Muscle of leg (tissue), 11 donors: ENCODE results near the gene WNT3A. TPM values are rescaled to one million over a fixed set of nuclear protein-coding genes. Genes with fewer than 3 reads are reported as not detected.

Source experiments
- DNase-seq: peaks from one replicate; pipeline ENCODE4 v3.0.0; 2013
- H3K27ac ChIP-seq: one replicate; pipeline ENCODE4 v1.5.1; 2013; ENCODE audit warnings: mild to moderate bottlenecking, low read length, control low read depth
- H3K27me3 ChIP-seq: one replicate; pipeline ENCODE4 v1.6.1; 2013; ENCODE audit warnings: low read length; ENCODE audit not compliant: control insufficient read depth, insufficient read depth
- H3K36me3 ChIP-seq: one replicate; pipeline ENCODE4 v1.6.1; 2013; ENCODE audit warnings: low read length; ENCODE audit not compliant: control insufficient read depth, insufficient read depth
- H3K4me1 ChIP-seq: one replicate; pipeline ENCODE4 v1.6.1; 2013; ENCODE audit warnings: low read length; ENCODE audit not compliant: control insufficient read depth, insufficient read depth
- H3K4me3 ChIP-seq: one replicate; pipeline ENCODE4 v1.5.1; 2013; ENCODE audit warnings: low read length, control low read depth
- H3K9me3 ChIP-seq: replicated peaks from 2 replicates; pipeline ENCODE4 v1.6.1; 2013; ENCODE audit warnings: low read depth, low read length; ENCODE audit not compliant: control insufficient read depth
- WGBS: methylation state at CpG from one replicate; pipeline ENCODE4 v1.1.5; 2013; ENCODE audit warnings: missing lambda C conversion rate; ENCODE audit not compliant: insufficient coverage; 5-methylcytosine and 5-hydroxymethylcytosine counted together
- polyA plus RNA-seq, 8 donors: library from polyadenylated mRNA; unstranded; fragments of 120-200 nt; gene quantifications; one replicate each; pipeline versions ENCODE4 v1.2.1 to v1.2.3, GENCODE V29; 2013; ENCODE audit warnings: inconsistent platforms in 1 of 8, low replicate concordance in 1 of 8; ENCODE audit not compliant: insufficient read length in 8 of 8, insufficient read depth in 1 of 8
- total RNA-seq: library from RNA; stranded (reverse); fragments of 120-200 nt; gene quantifications from one replicate; pipeline ENCODE4 v1.2.4, GENCODE V29; 2013

The WNT3A gene
- total and polyA plus RNA-seq, 9 donors, result 0.54 TPM; not detected in 8

- peaks cover 68% of the 10 kb centered on the region for H3K36me3 ChIP-seq
Observed at GRCh38 chr1:228096416-228097332, 89.9 kb downstream of the WNT3A start.

GRCh38 chr1:228097333-228098081 lies 90.7 kb downstream of the WNT3A start:
- H3K27ac ChIP-seq, result no peak overlapping the region
- DNase-seq, result no peak
- no peak overlapping the region for H3K4me3 ChIP-seq
- no peaks in the 10 kb centered on the region for H3K27me3 ChIP-seq
- 79% methylated on average over 31 of the region's 34 CpGs for WGBS
- peaks cover 20% of the 10 kb centered on the region for H3K9me3 ChIP-seq
- peaks cover 15% of the 10 kb centered on the region for H3K4me1 ChIP-seq
- peaks cover 66% of the 10 kb centered on the region for H3K36me3 ChIP-seq

More at GRCh38 chr1:228096416-228097332, 89.9 kb downstream of the WNT3A start:
- H3K9me3 ChIP-seq, result peaks cover 20% of the 10 kb centered on the region
- DNase-seq, result no peak
- no peak overlapping the region for H3K4me3 ChIP-seq
- WGBS, result 93% methylated on average over 8 of the region's 13 CpGs
- no peak overlapping the region for H3K27ac ChIP-seq
- no peaks in the 10 kb centered on the region for H3K27me3 ChIP-seq
- H3K4me1 ChIP-seq, result peaks cover 7% of the 10 kb centered on the region

GRCh38 chr1:228098323-228098931 lies 91.6 kb downstream of the WNT3A start:
- H3K9me3 ChIP-seq, result peaks cover 20% of the 10 kb centered on the region
- DNase-seq, result no peak
- WGBS, result 85% methylated on average over 22 of the region's 28 CpGs
- H3K27ac ChIP-seq, result no peak overlapping the region
- H3K36me3 ChIP-seq, result peaks cover 58% of the 10 kb centered on the region
- peaks cover 16% of the 10 kb centered on the region for H3K4me1 ChIP-seq
- H3K4me3 ChIP-seq, result no peak overlapping the region
- H3K27me3 ChIP-seq, result no peaks in the 10 kb centered on the region

- Histone ChIP-seq H3K27me3 (no peaks in the 10 kb centered on the region), H3K27ac (no peak overlapping the region), H3K9me3 (peaks cover 14% of the 10 kb centered on the region), H3K36me3 (peaks cover 55% of the 10 kb centered on the region), H3K4me1 (peaks cover 26% of the 10 kb centered on the region), H3K4me3 (no peak overlapping the region)
- 75% methylated on average over 4 of the region's 4 CpGs for WGBS
- DNase-seq, result no peak
Observed at GRCh38 chr1:228099331-228099732, 92.5 kb downstream of the WNT3A start.

- Histone ChIP-seq H3K27ac (no peak overlapping the region), H3K9me3 (no peaks in the 10 kb centered on the region), H3K36me3 (peaks cover 55% of the 10 kb centered on the region), H3K4me1 (peaks cover 32% of the 10 kb centered on the region), H3K4me3 (no peak overlapping the region), H3K27me3 (no peaks in the 10 kb centered on the region)
- WGBS, result 64% methylated on average over 7 of the region's 12 CpGs
- DNase-seq, result no peak
Observed at GRCh38 chr1:228100822-228101613, 94.2 kb downstream of the WNT3A start.

GRCh38 chr1:228101614-228101993 lies 94.8 kb downstream of the WNT3A start:
- Histone ChIP-seq H3K36me3 (peaks cover 55% of the 10 kb centered on the region), H3K9me3 (no peaks in the 10 kb centered on the region), H3K4me1 (peaks cover 32% of the 10 kb centered on the region), H3K27ac (no peak overlapping the region), H3K4me3 (peak overlapping the region; percentile 91), H3K27me3 (no peaks in the 10 kb centered on the region)
- WGBS, result 55% methylated on average over 12 of the region's 15 CpGs
- DNase-seq, result no peak

GRCh38 chr1:228101994-228102790 lies 95.4 kb downstream of the WNT3A start:
- H3K27ac ChIP-seq, result peak overlapping the region; percentile 35
- no peaks in the 10 kb centered on the region for H3K9me3 ChIP-seq
- H3K36me3 ChIP-seq, result peaks cover 55% of the 10 kb centered on the region
- peaks cover 32% of the 10 kb centered on the region for H3K4me1 ChIP-seq
- peak overlapping the region; percentile 91 for H3K4me3 ChIP-seq
- H3K27me3 ChIP-seq, result no peaks in the 10 kb centered on the region
- DNase-seq, result no peak
- 5% methylated on average over 65 of the region's 73 CpGs for WGBS

GRCh38 chr1:228102791-228103620 lies 96.2 kb downstream of the WNT3A start, which contains the start of gene C1orf35:
Gene C1orf35, minus strand, starts transcription at chr1:228103325. Its CDS starts 98 bp downstream, at chr1:228103227.
- Histone ChIP-seq H3K27ac (peak within 1 kb of the TSS; percentile 91), H3K36me3 (peaks cover 53% of the 10 kb centered on the region), H3K4me3 (peak within 1 kb of the TSS; percentile 91), H3K4me1 (peaks cover 33% of the 10 kb centered on the region), H3K27me3 (no peaks in the 10 kb centered on the region), H3K9me3 (no peaks in the 10 kb centered on the region)
- DNase-seq, result peak; percentile 97
- under 1% methylated on average over 104 of the region's 104 CpGs for WGBS
